Neural cell (in vitro differentiated cells): Measurements from ENCODE around the gene ELOVL2. TPM values are rescaled to one million over a fixed set of nuclear protein-coding genes. Genes with fewer than 3 reads are reported as not detected.

Experiments used
- H2AFZ ChIP-seq: fragments of 200-600, 300-800 bp; sonication (generic), shearing (Covaris generic); 2 replicates; pipeline ENCODE4 v1.6.0; 2014; ENCODE audit warnings: low read depth, mild to moderate bottlenecking, antibody characterized with exemption, low read length, moderate library complexity
- H3F3A ChIP-seq: fragments of 200-600 bp; shearing (Covaris generic); 2 replicates; pipeline ENCODE4 v1.6.1; 2016; ENCODE audit warnings: mild to moderate bottlenecking, moderate library complexity, mixed read lengths, antibody characterized with exemption, low read length; ENCODE audit not compliant: insufficient read depth, poor library complexity, severe bottlenecking
- H3K27ac ChIP-seq: fragments of 200-600, 300-800 bp; sonication (generic), shearing (Covaris generic); 2 replicates; pipeline ENCODE4 v1.5.1; 2014; ENCODE audit warnings: mild to moderate bottlenecking, low read length, moderate library complexity
- H3K27me3 ChIP-seq: fragments of 300-800, 200-600 bp; sonication (generic), shearing (Covaris generic); 2 replicates; pipeline ENCODE4 v1.6.0; 2014; ENCODE audit warnings: mild to moderate bottlenecking, low read depth, low read length, moderate library complexity; ENCODE audit not compliant: insufficient read depth
- H3K36me3 ChIP-seq: fragments of 300-800, 200-600 bp; sonication (generic), shearing (Covaris generic); 2 replicates; pipeline ENCODE4 v1.5.1; 2014; ENCODE audit warnings: mild to moderate bottlenecking, antibody characterized with exemption, low read length, moderate library complexity; ENCODE audit not compliant: insufficient read depth
- H3K4me2 ChIP-seq: fragments of 300-800, 200-600 bp; sonication (generic), shearing (Covaris generic); 2 replicates; pipeline ENCODE4 v1.6.0; 2014; ENCODE audit warnings: mild to moderate bottlenecking, low read length
- H3K4me3 ChIP-seq: fragments of 300-800, 200-600 bp; sonication (generic), shearing (Covaris generic); 2 replicates; pipeline ENCODE4 v1.5.1; 2014; ENCODE audit warnings: mild to moderate bottlenecking, low read length, moderate library complexity
- H3K79me2 ChIP-seq: fragments of 200-600 bp; shearing (Covaris generic); replicated peaks from 2 replicates; pipeline ENCODE4 v1.6.0; 2014; ENCODE audit warnings: mild to moderate bottlenecking, low read length, moderate library complexity; ENCODE audit not compliant: insufficient read depth
- H3K9ac ChIP-seq: fragments of 300-800, 200-600 bp; sonication (generic), shearing (Covaris generic); 2 replicates; pipeline ENCODE4 v1.6.1; 2016; ENCODE audit warnings: mild to moderate bottlenecking, low read length, mixed read lengths
- H3K9me2 ChIP-seq: fragments of 200-600 bp; shearing (Covaris generic); 2 replicates; pipeline ENCODE4 v1.6.1; 2016; ENCODE audit warnings: mild to moderate bottlenecking, low read length, mixed read lengths; ENCODE audit not compliant: insufficient read depth
- H3K9me3 ChIP-seq: fragments of 200-600, 300-800 bp; sonication (generic), shearing (Covaris generic); 2 replicates; pipeline ENCODE4 v1.6.1; 2016; ENCODE audit warnings: mild to moderate bottlenecking, mixed run types, low read length, moderate library complexity, mixed read lengths
- H4K20me1 ChIP-seq: fragments of 200-600 bp; shearing (Covaris generic); 2 replicates; pipeline ENCODE4 v1.6.1; 2016; ENCODE audit warnings: mild to moderate bottlenecking, mixed run types; ENCODE audit not compliant: insufficient read depth
- CTCF ChIP-seq: fragments of 450-650 bp; IDR thresholded peaks from 2 replicates; pipeline ENCODE4 v1.5.1; 2014; ENCODE audit warnings: antibody characterized with exemption, mild to moderate bottlenecking, moderate library complexity; ENCODE audit not compliant: poor library complexity, severe bottlenecking
- EP300 ChIP-seq: fragments of 450-650 bp; conservative IDR thresholded peaks from 2 replicates; pipeline ENCODE4 v1.6.1; 2014; ENCODE audit warnings: antibody characterized with exemption, mild to moderate bottlenecking, moderate library complexity; ENCODE audit not compliant: poor library complexity, severe bottlenecking
- EZH2 ChIP-seq: fragments of 200-600, 300-800 bp; shearing (Covaris generic), sonication (generic); IDR thresholded peaks from 2 replicates; pipeline ENCODE4 v1.6.1; 2014; ENCODE audit warnings: antibody characterized with exemption, low read length, borderline replicate concordance, mild to moderate bottlenecking; ENCODE audit not compliant: insufficient read depth, poor library complexity, severe bottlenecking
- MXI1 ChIP-seq: fragments of 450-650 bp; conservative IDR thresholded peaks from 2 replicates; pipeline ENCODE4 v1.6.1; 2014; ENCODE audit warnings: antibody characterized with exemption, mild to moderate bottlenecking; ENCODE audit not compliant: poor library complexity, severe bottlenecking
- POLR2AphosphoS5 ChIP-seq: IDR thresholded peaks from 2 replicates; pipeline ENCODE4 v1.6.1; 2012
- RAD21 ChIP-seq: fragments of 450-650 bp; conservative IDR thresholded peaks from 2 replicates; pipeline ENCODE4 v1.6.1; 2014; ENCODE audit warnings: antibody characterized with exemption, mild to moderate bottlenecking, moderate library complexity
- REST ChIP-seq: IDR thresholded peaks from 2 replicates; pipeline ENCODE4 v1.6.1; 2012; ENCODE audit warnings: borderline replicate concordance
- SMC3 ChIP-seq: fragments of 450-650 bp; conservative IDR thresholded peaks from 2 replicates; pipeline ENCODE4 v1.6.1; 2014; ENCODE audit warnings: antibody characterized with exemption, mild to moderate bottlenecking, moderate library complexity; ENCODE audit not compliant: poor library complexity
- TAF1 ChIP-seq: IDR thresholded peaks from 2 replicates; pipeline ENCODE4 v1.6.1; 2012; ENCODE audit warnings: low read depth
- polyA plus RNA-seq: library from polyadenylated mRNA; depleted of rRNA; stranded (reverse); fragments of >200 nt; gene quantifications from 2 replicates; pipeline ENCODE4 v1.2.3, GENCODE V29; 2014

Gene ELOVL2
- polyA plus RNA-seq, 1 donor from 2014 or later: 5.4 TPM

GRCh38 chr6:11023032-11023431 is 21.1 kb downstream of the ELOVL2 start:
- H3K9me3 ChIP-seq: no peaks in the 10 kb centered on the region
- no peak overlapping the region for H3K4me3 ChIP-seq
- no peaks in the 10 kb centered on the region for H3K27me3 ChIP-seq
- no peak overlapping the region for H3K9ac ChIP-seq
- no peak for TF ChIP-seq TAF1
- no peak for TF ChIP-seq RAD21
- no peak for TF ChIP-seq EZH2
- no peaks in the 10 kb centered on the region for H3K36me3 ChIP-seq
- no peaks in the 10 kb centered on the region for H3K9me2 ChIP-seq
- H3K27ac ChIP-seq: no peak overlapping the region
- no peaks in the 10 kb centered on the region for H4K20me1 ChIP-seq
- H3K79me2 ChIP-seq: no peaks in the 10 kb centered on the region
- no peaks in the 10 kb centered on the region for H3F3A ChIP-seq
- no peak overlapping the region for H3K4me2 ChIP-seq
- no peak overlapping the region for H2AFZ ChIP-seq

GRCh38 chr6:11021714-11022113 is 22.4 kb downstream of the ELOVL2 start:
- no peaks in the 10 kb centered on the region for H4K20me1 ChIP-seq
- H3K27me3 ChIP-seq: no peaks in the 10 kb centered on the region
- H3K9me3 ChIP-seq: no peaks in the 10 kb centered on the region
- H3F3A ChIP-seq: no peaks in the 10 kb centered on the region
- no peak overlapping the region for H2AFZ ChIP-seq
- TF ChIP-seq EP300 (no peak), POLR2AphosphoS5 (no peak), SMC3 (no peak), TAF1 (no peak), CTCF (no peak), MXI1 (no peak), REST (no peak), EZH2 (no peak), RAD21 (no peak)
- H3K79me2 ChIP-seq: no peaks in the 10 kb centered on the region
- H3K9me2 ChIP-seq: no peaks in the 10 kb centered on the region
- H3K27ac ChIP-seq: no peak overlapping the region
- no peak overlapping the region for H3K9ac ChIP-seq
- H3K4me2 ChIP-seq: no peak overlapping the region
- no peak overlapping the region for H3K4me3 ChIP-seq
- no peaks in the 10 kb centered on the region for H3K36me3 ChIP-seq

- Histone ChIP-seq H2AFZ (no peak overlapping the region), H3K4me2 (no peak overlapping the region), H4K20me1 (no peaks in the 10 kb centered on the region), H3K9ac (no peak overlapping the region), H3K4me3 (no peak overlapping the region), H3K9me3 (no peaks in the 10 kb centered on the region), H3K27me3 (no peaks in the 10 kb centered on the region), H3K79me2 (no peaks in the 10 kb centered on the region), H3F3A (no peaks in the 10 kb centered on the region), H3K27ac (no peak overlapping the region), H3K36me3 (no peaks in the 10 kb centered on the region), H3K9me2 (no peaks in the 10 kb centered on the region)
- TF ChIP-seq EZH2: no peak
- no peak for TF ChIP-seq SMC3
- no peak for TF ChIP-seq EP300
- TF ChIP-seq TAF1: no peak
- no peak for TF ChIP-seq CTCF
Measured at GRCh38 chr6:11021003-11021402, 23.1 kb downstream of the ELOVL2 start.
